Thyroid gland (tissue), 4 donors: ENCODE measurements around the gene CENPV.

Experiments used
- POLR2A ChIP-seq, 2 donors: fragments of 450-650 bp; IDR thresholded peaks; one replicate each; pipeline ENCODE4 v1.6.1; 2017; ENCODE audit warnings: antibody characterized with exemption in 2 of 2, mild to moderate bottlenecking in 2 of 2, moderate library complexity in 1 of 2
- TF ChIP-seq, protein P1 (sequence below), 6 experiments: fragments of 200-600 bp in 3 of 6; fragments of 450-650 bp in 3 of 6; sonication (generic) in 3 of 6; IDR thresholded peaks; one replicate each; pipeline ENCODE4 v1.5.1; 2016 to 2019; ENCODE audit warnings: antibody characterized with exemption in 6 of 6, mild to moderate bottlenecking in 2 of 6, inconsistent platforms in 1 of 6, moderate library complexity in 1 of 6

DNA sequence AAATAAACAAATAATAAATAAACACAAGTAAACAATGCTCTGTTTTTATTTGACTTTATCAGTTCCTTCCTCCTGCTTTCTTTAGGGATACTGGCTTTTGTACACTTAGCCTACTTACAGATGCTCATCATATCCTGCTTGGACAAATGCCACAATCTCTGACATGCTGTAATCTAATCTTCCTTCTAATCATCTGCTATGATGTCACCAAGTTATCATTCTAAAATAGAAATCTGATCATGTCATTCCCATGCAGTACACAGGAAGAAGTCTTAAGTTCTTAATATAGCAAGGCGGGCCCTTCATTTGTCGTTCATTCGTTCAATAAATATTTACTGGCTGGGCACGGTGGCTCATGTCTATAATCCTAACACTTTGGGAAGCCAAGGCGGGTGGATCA, 18.5 kb upstream of the CENPV start:
- TF ChIP-seq, protein P1, sequence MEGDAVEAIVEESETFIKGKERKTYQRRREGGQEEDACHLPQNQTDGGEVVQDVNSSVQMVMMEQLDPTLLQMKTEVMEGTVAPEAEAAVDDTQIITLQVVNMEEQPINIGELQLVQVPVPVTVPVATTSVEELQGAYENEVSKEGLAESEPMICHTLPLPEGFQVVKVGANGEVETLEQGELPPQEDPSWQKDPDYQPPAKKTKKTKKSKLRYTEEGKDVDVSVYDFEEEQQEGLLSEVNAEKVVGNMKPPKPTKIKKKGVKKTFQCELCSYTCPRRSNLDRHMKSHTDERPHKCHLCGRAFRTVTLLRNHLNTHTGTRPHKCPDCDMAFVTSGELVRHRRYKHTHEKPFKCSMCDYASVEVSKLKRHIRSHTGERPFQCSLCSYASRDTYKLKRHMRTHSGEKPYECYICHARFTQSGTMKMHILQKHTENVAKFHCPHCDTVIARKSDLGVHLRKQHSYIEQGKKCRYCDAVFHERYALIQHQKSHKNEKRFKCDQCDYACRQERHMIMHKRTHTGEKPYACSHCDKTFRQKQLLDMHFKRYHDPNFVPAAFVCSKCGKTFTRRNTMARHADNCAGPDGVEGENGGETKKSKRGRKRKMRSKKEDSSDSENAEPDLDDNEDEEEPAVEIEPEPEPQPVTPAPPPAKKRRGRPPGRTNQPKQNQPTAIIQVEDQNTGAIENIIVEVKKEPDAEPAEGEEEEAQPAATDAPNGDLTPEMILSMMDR (IDR thresholded peaks at IDR 0.05): no peak
- TF ChIP-seq POLR2A (IDR thresholded peaks at IDR 0.05): no peak
